Stimulated activated CD4-positive, alpha-beta T cell treated with anti-CD3 and anti-CD28 coated beads, Interleukin-4, amount 100 ng/mL, for 24 hours (primary cell): Measurements from ENCODE around the gene NAP1L4.

Experiments
- DNase-seq: peaks from one replicate; pipeline ENCODE4 v3.0.0-alpha.2; 2020

Gene NAP1L4

GRCh38 chr11:2902784-2903671, 89.1 kb downstream of the NAP1L4 start:
- no peak for DNase-seq

DNA sequence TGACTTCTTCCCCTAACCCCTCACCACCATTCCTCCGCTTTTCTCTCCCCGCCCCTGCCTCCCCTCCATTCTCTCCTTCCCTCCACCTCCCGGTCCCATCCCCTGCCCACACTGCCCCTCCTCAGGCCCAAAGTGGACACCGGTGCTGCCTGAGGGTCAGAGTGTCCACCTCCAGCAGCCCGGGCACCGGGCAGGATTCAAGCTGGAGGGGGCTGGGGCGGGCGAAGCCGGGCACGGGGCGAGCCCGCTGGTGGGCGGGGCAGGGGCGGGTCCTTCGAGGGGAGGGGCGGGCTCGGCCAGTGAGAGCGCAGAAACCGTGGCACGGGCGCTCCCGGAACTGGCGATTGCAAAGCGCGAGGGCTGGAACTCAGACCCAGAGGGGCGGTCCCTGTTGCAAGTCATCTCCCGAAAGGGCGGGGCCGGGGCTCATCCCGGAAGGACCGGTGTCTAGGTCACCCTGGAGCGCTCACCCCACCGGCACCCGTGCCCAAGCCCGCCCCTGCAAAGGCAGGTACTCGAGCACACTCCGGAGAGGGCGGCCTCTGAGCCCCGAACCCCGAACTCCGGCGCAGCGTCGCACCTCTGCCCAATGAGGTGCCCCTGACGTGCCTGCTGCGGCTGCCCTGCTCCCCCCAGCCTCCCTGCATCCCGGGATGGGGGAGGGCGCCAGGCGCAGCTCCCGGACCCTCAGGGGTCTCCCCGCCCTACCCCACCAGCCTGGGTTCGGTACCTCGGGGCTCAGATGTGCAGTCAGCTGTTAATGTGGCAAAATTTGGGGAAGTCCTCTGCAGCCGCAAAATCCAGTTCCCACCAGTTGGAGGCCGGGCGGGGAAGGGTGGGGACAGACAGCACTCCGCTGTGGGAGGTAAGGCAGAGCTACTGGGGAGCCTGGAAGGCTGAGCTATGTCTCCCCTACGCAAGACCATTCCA, 90.0 kb downstream of the NAP1L4 start:
- DNase-seq: peak; percentile 94

DNA sequence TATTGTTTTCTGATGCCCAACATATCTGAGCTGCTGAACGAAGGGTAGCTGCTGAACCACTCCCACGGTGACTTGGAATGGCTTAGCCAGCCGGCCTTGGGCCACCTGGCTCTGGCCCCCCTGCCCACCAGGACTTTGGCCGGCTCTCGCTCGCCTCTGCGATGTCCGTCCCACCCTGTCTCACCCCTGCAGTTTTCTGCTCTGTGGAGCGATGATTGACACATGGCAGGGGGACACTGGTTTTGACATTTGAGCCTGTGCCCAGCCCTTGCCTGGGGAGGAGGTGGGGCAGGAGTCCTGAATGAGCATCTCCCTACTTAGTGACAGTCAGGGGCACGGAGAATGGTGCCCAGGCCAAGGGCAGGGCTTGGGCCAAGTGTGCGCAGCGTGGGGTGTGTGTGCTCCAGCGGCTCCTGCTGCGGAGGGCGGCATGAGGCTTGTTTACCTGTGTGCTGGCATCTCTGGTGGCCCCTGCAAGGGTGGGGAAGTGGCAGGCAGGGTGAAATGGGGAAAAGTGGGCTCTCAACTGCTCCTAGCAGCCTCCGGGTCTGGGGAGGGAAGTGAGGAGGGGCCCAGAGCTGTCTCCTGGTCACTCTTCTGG, 90.8 kb downstream of the NAP1L4 start:
- DNase-seq: no peak

- no peak for DNase-seq
Measured at GRCh38 chr11:2899080-2899783, 92.9 kb downstream of the NAP1L4 start.

- DNase-seq: peak; percentile 59
Measured at GRCh38 chr11:2898366-2899079, 93.6 kb downstream of the NAP1L4 start.

DNA sequence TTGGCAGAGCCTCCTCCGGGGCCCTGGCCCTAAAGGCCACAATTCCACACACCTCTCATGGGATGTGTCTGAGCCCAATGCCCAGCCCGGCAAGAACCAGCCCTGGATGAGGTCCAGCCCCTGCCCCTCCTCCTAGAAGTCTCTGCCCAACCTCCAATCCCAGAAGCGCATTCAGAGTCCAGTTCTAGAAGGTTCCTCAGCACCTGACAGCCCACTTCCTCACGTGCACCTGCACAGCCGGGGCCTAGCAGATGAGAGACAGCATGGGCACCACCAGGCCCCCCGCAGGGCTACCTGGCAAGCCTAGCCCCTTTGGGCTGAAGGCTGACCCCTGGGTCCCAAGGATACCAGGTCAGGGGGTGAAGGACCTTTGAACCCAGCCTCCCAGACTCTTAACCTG, 95.1 kb downstream of the NAP1L4 start:
- DNase-seq: no peak

DNA sequence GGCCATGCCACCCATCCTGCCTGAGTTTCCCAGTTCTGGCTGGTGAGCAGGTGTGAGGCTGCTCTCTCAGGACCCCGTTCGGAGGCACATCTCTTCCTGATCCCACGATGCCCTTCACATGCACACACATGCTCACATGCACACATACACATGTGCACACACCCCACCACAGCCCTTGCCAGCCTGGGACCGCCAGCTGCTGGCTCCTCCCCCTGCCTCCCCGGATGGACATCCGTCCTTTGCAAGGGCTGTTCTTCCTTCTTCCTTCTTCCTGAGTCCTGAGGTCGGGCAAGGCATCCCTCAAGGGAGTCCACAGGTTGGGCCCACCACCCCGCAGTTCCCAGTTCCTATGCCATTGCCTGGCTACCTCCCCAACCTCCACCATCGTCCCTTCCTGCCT, 96.1 kb downstream of the NAP1L4 start:
- no peak for DNase-seq
